K562 (cell line): Measurements from ENCODE around the gene ATG7. TPM values are rescaled to one million over a fixed set of nuclear protein-coding genes. Genes with fewer than 3 reads are reported as not detected.

Source experiments
- ATAC-seq: fragments of 200-7000 bp; cut with Tn5 transposase; 3 replicates; pipeline ENCODE4 v1.9.1; 2020; ENCODE audit warnings: moderate library complexity
- BruUV-seq: library from RNA; stranded (reverse); fragments of 400-500 nt; replicated peaks from 2 replicates; lab custom pipeline; 2021; lab: Mats Ljungman, UMichigan
- CTCF ChIA-PET: fragments of 300-600 bp; formaldehyde crosslinking; extraction: SDS; loops from one replicate; lab custom pipeline; 2021; ENCODE audit warnings: low intra/inter-chr PET ratio; lab: Yijun Ruan, JAX
- POLR2A ChIA-PET: fragments of 300-600, 350-650 bp; sonication (Branson Sonifier 250); formaldehyde crosslinking; extraction: SDS; loops from one replicate; lab custom pipeline; 2021; ENCODE audit warnings: antibody characterized with exemption, inconsistent platforms; lab: Yijun Ruan, JAX
- DNase-seq, 4 experiments: peaks; one replicate each; pipeline versions ENCODE4 v3.0.0 to v3.0.0-alpha.2; 2011 to 2018; ENCODE audit warnings: low spot score in 3 of 4, mixed read lengths in 3 of 4; ENCODE audit errors: extremely low read depth in 1 of 4
- FAIRE-seq: peaks from 2 replicates; lab custom pipeline; 2011; peaks lifted over from hg19 to GRCh38; lab: Jason Lieb, UNC
- H2AFZ ChIP-seq: 2 replicates; pipeline ENCODE4 v1.6.0; 2011; ENCODE audit warnings: low read depth, low read length, control low read depth, inconsistent platforms
- H3K27ac ChIP-seq: fragments of 200-600 bp; 3 replicates; pipeline ENCODE4 v1.8.0; 2011; ENCODE audit warnings: low read depth, mild to moderate bottlenecking, control low read depth, inconsistent platforms, low read length, moderate library complexity, mixed read lengths; ENCODE audit errors: extremely low read depth
- H3K27me3 ChIP-seq, 2 experiments: fragments of 300-600 bp in 1 of 2; 2 replicates in 1 of 2; 3 replicates in 1 of 2; pipeline versions ENCODE4 v1.6.0 to v1.8.0; 2011; ENCODE audit warnings: inconsistent platforms in 2 of 2, low read length in 2 of 2, mild to moderate bottlenecking in 1 of 2, mixed read lengths in 1 of 2, moderate library complexity in 1 of 2; ENCODE audit not compliant: control insufficient read depth in 2 of 2, insufficient read depth in 2 of 2
- H3K36me3 ChIP-seq: fragments of 300-600 bp; 3 replicates; pipeline ENCODE4 v1.8.0; 2011; ENCODE audit warnings: mild to moderate bottlenecking, low read length, inconsistent platforms; ENCODE audit not compliant: control insufficient read depth, insufficient read depth
- H3K4me1 ChIP-seq, 2 experiments: fragments of 200-600 bp in 1 of 2; replicated peaks in 1 of 2; 2 replicates in 1 of 2; 3 replicates in 1 of 2; pipeline versions ENCODE4 v1.5.1 to v1.8.0; 2011; ENCODE audit warnings: inconsistent platforms in 2 of 2, low read length in 2 of 2, mild to moderate bottlenecking in 1 of 2, mixed read lengths in 1 of 2, moderate library complexity in 1 of 2; ENCODE audit not compliant: control insufficient read depth in 2 of 2, insufficient read depth in 2 of 2
- H3K4me2 ChIP-seq: 2 replicates; pipeline ENCODE4 v1.6.1; 2011; ENCODE audit warnings: low read length, control low read depth, inconsistent platforms, mixed read lengths; ENCODE audit not compliant: insufficient read depth
- H3K4me3 ChIP-seq: fragments of 200-600 bp; sonication (generic), shearing (Covaris generic); 2 replicates; pipeline ENCODE4 v1.5.1; 2016; ENCODE audit warnings: control low read depth, inconsistent platforms
- H3K79me2 ChIP-seq: fragments of 200-600 bp; 3 replicates; pipeline ENCODE4 v1.8.0; 2011; ENCODE audit warnings: low read length, inconsistent platforms; ENCODE audit not compliant: control insufficient read depth, insufficient read depth
- H3K9ac ChIP-seq, 2 experiments: 2 replicates each; pipeline versions ENCODE4 v1.6.0 to v1.6.1; 2011; ENCODE audit warnings: low read depth in 2 of 2, low read length in 2 of 2, control low read depth in 1 of 2, inconsistent platforms in 1 of 2, mild to moderate bottlenecking in 1 of 2, mixed read lengths in 1 of 2; ENCODE audit not compliant: insufficient read depth in 1 of 2
- H3K9me1 ChIP-seq: one replicate; pipeline ENCODE4 v1.6.0; 2011; ENCODE audit warnings: inconsistent platforms, mild to moderate bottlenecking, low read length, moderate library complexity; ENCODE audit not compliant: control insufficient read depth, insufficient read depth
- H3K9me3 ChIP-seq: replicated peaks from 2 replicates; pipeline ENCODE4 v1.5.1; 2011; ENCODE audit warnings: low read depth, low read length, inconsistent platforms; ENCODE audit not compliant: control insufficient read depth, insufficient read depth
- H4K20me1 ChIP-seq: replicated peaks from 2 replicates; pipeline ENCODE4 v1.6.1; 2011; ENCODE audit warnings: low read length, inconsistent platforms, mixed read lengths; ENCODE audit not compliant: control insufficient read depth, insufficient read depth
- NFXL1 ChIP-seq: fragments of 450-650 bp; formaldehyde crosslinking; IDR thresholded peaks from 2 replicates; pipeline ENCODE4 v1.4.0; 2021; ENCODE audit warnings: mild to moderate bottlenecking
- YBX1 ChIP-seq: fragments of 450-650 bp; IDR thresholded peaks from 2 replicates; pipeline ENCODE4 v1.7.1; 2016; ENCODE audit warnings: mild to moderate bottlenecking
- ZNF224 ChIP-seq: sonication (generic); formaldehyde crosslinking; IDR thresholded peaks from 2 replicates; pipeline ENCODE4 v1.8.0; 2022; ENCODE audit warnings: mild to moderate bottlenecking, missing genetic modification reagents
- ZNF23 ChIP-seq: fragments of 250-450 bp; sonication (Bioruptor Pico); IDR thresholded peaks from 2 replicates; pipeline ENCODE4 v1.4.0; 2020; ENCODE audit warnings: mild to moderate bottlenecking
- ZNF274 ChIP-seq: IDR thresholded peaks from 2 replicates; pipeline ENCODE4 v1.6.1; 2011; ENCODE audit warnings: low read depth, mild to moderate bottlenecking, low read length, moderate library complexity, borderline replicate concordance
- ZNF583 ChIP-seq: fragments of 250-450 bp; sonication (Bioruptor Pico); IDR thresholded peaks from 2 replicates; pipeline ENCODE4 v1.4.0; 2020
- ZNF644 ChIP-seq: fragments of 200-800 bp; sonication (Bioruptor generic); IDR thresholded peaks from 2 replicates; pipeline ENCODE4 v1.6.1; 2016; ENCODE audit warnings: low read depth, missing genetic modification characterization, missing compliant biosample characterization
- WGBS: fragments of 100-300 bp; shearing (Covaris generic); methylation state at CpG from one replicate; pipeline ENCODE4 v1.1.6; 2016; ENCODE audit warnings: low coverage, mixed read lengths; ENCODE audit not compliant: insufficient coverage; ENCODE audit errors: missing lambda C conversion rate; 5-methylcytosine and 5-hydroxymethylcytosine counted together
- in situ Hi-C: fragments of 300-500 bp; cut with MboI; formaldehyde crosslinking; loops from 4 replicates; pipeline ENCODE4 v1.15.0; 2018; ENCODE audit warnings: inconsistent platforms, mixed read lengths
- intact Hi-C: fragments of 100-400 bp; cut with micrococcal nuclease; formaldehyde crosslinking; loops from 2 replicates; pipeline ENCODE4 v1.14.2; 2022
- polyA plus RNA-seq, 8 experiments: library from polyadenylated mRNA; depleted of rRNA in 4 of 8; stranded (reverse) in 5 of 8; unstranded in 3 of 8; fragments of >200 nt; fragmentation: Nextera tagmentation in 2 of 8; fragmentation: Illumina TruSeq in 1 of 8; extraction: Ambion mirVana in 2 of 8; extraction: Trizol in 1 of 8; gene quantifications; 2 replicates each; pipeline versions ENCODE4 v1.2.1 to v1.2.3, GENCODE V29; 2011 to 2014; ENCODE audit warnings: inconsistent platforms in 1 of 8, missing spikeins in 1 of 8
- total RNA-seq, 7 experiments: library from RNA; depleted of rRNA in 6 of 7; stranded (reverse); fragments of >200 nt in 6 of 7; fragmentation: Illumina TruSeq in 2 of 7; extraction: Trizol in 2 of 7; gene quantifications; 2 replicates each; pipeline versions ENCODE4 v1.2.1 to v1.2.3, GENCODE V29; 2011 to 2021; ENCODE audit warnings: low replicate concordance in 1 of 7
- TF ChIP-seq, protein P1 (sequence below): fragments of 450-650 bp; IDR thresholded peaks from 2 replicates; pipeline ENCODE4 v1.6.1; 2017; ENCODE audit warnings: antibody characterized with exemption

ATG7 gene
- total and polyA plus RNA-seq, 9 of the 15 experiments (the other 6 are each of a cell fraction or from before 2014, with no cell fraction given) = 18.3 to 45.3 (median 33.6) TPM

DNA sequence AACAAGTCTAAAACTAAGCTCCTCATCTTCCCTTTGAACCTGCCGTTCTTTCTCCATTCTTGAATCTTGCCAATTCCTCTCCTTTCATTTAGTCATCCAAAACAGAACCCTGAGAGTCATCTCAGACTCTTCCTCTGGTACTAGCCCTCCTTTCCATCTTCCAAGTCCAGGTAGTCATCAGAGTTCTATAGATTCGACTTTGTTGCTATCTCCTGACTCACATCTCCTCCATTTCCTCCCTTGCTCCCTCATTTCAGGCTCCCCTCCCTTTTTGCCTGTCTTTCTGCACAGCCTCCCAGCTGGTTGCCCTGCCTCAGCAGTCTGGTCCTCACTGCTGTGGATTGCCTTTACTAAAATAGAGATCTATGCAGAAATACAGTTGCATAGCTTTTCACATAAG, 4.7 kb downstream of the ATG7 start:
- TF ChIP-seq ZNF583 (CRISPR knock-in tag) (no peak), ZNF23 (CRISPR knock-in tag) (no peak), ZNF224 (CRISPR knock-in tag) (no peak), ZNF274 (no peak), NFXL1 (CRISPR knock-in tag) (no peak), ZNF644 (tag) (no peak), YBX1 (no peak)
- TF ChIP-seq, protein P1, sequence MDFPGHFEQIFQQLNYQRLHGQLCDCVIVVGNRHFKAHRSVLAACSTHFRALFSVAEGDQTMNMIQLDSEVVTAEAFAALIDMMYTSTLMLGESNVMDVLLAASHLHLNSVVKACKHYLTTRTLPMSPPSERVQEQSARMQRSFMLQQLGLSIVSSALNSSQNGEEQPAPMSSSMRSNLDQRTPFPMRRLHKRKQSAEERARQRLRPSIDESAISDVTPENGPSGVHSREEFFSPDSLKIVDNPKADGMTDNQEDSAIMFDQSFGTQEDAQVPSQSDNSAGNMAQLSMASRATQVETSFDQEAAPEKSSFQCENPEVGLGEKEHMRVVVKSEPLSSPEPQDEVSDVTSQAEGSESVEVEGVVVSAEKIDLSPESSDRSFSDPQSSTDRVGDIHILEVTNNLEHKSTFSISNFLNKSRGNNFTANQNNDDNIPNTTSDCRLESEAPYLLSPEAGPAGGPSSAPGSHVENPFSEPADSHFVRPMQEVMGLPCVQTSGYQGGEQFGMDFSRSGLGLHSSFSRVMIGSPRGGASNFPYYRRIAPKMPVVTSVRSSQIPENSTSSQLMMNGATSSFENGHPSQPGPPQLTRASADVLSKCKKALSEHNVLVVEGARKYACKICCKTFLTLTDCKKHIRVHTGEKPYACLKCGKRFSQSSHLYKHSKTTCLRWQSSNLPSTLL = no peak
- TF ChIP-seq, all 486 proteins: peak for 0
- CTCF ChIA-PET = no interaction called here
- Histone ChIP-seq H3K9me3 (0 out of 2 replicates have a peak, but pooled peaks cover 3% of the 10 kb centered on the region), H3K27me3 (no peaks in the 10 kb centered on the region), H3K9ac (no peak overlapping the region), H4K20me1 (no peaks in the 10 kb centered on the region), H3K9me1 (no peaks in the 10 kb centered on the region), H3K36me3 (peaks cover 41% of the 10 kb centered on the region), H3K4me1 (peaks cover under 1 to 17% of the 10 kb centered on the region in 2 experiments; a peak in 3 of 5 replicates), H3K27ac (no peak overlapping the region), H3K4me2 (no peak overlapping the region), H3K79me2 (peaks cover 59% of the 10 kb centered on the region), H2AFZ (no peak overlapping the region), H3K4me3 (no peak overlapping the region)
- DNase-seq (no peak), ATAC-seq (no peak), FAIRE-seq (no peak)
- POLR2A ChIA-PET = interaction anchor here (3.9 kb wide), 1 partner anchor 12 kb away, joined by 33 read pairs; no protein-coding TSS in a partner anchor
- intact Hi-C loops = no loop called here
- whole genome bisulfite sequencing = 47% methylated on average over 2 of the region's 2 CpGs
- no TSS peak for BruUV-seq
- in situ Hi-C loops = no loop called here
